ENCODE results near the gene GHRHR.

GHRHR gene

DNA sequence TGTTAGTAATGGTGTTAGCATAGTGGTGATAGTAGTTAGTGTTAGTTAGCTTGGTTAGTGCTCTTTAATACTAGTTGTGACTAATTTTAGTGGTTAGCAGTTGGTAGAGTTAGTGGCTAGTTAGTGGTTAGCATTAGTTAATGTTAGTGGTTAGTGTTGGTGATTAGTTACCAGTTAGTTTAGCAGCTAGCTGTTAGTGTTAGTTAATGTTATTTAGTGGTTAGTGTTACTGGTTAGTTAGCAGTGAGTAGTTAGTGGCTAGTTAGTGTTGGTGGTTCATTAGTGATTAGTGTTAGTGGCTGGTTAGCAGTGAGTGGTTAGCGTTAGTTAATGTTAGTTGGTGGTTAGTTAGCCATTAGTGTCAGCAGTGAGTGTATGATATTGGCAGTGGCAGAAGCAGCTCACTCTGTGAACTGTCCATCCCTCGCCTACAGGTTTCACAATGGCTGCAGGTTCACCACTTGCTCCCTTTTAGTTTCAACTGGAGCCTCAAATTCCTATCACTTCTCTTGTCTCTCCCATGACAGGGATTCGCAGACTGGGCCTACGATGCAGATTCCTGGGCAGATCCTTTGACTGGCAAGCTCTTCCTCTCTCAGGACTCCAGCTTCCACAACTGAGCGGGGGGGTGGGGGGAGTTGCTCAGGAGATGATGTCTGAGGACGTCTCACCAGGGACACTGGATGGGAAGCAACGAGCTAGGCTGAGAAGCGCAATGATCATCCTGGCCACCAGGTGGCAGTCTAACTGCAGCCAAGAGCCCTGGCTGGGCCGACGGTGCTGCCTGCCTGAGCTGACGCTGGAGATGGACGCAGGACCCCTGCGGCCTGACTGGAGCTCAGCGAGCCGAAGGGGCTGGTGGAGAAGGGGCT, 19.5 kb downstream of the GHRHR start:
- no peak overlapping the region for H3K4me3 ChIP-seq (ENCODE audit: low read depth, low read length)
- TF ChIP-seq, protein P1, sequence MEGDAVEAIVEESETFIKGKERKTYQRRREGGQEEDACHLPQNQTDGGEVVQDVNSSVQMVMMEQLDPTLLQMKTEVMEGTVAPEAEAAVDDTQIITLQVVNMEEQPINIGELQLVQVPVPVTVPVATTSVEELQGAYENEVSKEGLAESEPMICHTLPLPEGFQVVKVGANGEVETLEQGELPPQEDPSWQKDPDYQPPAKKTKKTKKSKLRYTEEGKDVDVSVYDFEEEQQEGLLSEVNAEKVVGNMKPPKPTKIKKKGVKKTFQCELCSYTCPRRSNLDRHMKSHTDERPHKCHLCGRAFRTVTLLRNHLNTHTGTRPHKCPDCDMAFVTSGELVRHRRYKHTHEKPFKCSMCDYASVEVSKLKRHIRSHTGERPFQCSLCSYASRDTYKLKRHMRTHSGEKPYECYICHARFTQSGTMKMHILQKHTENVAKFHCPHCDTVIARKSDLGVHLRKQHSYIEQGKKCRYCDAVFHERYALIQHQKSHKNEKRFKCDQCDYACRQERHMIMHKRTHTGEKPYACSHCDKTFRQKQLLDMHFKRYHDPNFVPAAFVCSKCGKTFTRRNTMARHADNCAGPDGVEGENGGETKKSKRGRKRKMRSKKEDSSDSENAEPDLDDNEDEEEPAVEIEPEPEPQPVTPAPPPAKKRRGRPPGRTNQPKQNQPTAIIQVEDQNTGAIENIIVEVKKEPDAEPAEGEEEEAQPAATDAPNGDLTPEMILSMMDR (IDR thresholded peaks at IDR 0.05; ENCODE audit: insufficient read depth, low read depth, low read length, missing control alignments), result peak; percentile 98
- DNase-seq (ENCODE audit: low read depth), result peak; percentile 81

DNA sequence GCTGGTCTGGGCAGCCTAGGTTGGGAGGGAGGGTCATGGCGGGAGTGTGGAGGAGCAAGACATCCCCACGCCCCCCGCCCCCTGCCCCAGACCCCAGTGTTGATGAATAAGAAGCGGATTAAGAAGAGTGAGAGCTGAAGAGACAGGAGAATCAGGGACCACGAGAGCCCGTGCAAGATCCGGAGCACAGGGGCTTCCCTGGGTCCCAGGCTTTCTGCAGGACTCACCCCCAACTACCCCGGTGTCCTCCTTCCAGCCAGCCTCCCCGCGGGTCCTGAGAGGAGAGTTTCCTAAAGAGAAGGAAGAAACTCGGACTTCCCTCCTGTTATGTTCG, 20.1 kb downstream of the GHRHR start:
- no peak overlapping the region for H3K4me3 ChIP-seq (ENCODE audit: low read depth, low read length)
- no peak for DNase-seq (ENCODE audit: low read depth)

DNA sequence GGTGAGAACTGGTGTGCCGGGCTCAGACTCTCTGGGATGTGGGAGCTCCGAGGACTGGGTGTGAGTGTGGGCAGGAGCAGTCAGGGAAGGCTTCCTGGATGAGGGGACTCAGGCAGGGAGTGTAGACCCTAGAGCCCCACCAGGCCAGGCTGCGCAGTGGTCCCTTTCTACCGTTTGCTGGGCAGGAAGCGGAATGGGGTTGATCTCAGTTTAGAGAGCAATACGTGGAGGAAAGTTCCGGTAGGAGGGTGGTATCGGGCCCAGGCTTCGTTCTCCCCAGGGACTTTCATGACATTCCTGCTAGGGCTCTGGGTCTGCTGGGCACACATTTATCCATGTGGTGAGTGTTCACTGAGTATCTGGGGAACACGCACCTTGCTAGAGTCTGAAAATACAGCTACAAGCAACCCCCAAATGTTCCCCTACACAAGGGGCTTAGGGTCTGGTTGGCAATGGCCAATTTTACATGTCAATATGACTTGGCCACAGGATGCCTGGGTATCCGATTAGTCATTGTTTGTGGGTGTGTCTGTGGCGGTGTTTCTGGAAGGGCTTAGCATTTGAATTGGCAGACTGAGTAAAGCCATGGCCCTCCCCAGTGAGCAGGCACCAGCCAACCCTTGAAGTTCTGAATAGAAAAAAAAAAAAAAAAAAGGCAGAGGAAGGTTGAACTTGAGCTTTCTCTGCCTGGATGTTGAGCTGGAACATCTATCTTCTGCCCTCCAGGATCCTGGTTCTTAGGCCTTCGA, 20.8 kb downstream of the GHRHR start:
- TF ChIP-seq, protein P1 (IDR thresholded peaks at IDR 0.05; ENCODE audit: insufficient read depth, low read depth, low read length, missing control alignments), result no peak
- no peak overlapping the region for H3K4me3 ChIP-seq (ENCODE audit: low read depth, low read length)
- no peak for DNase-seq (ENCODE audit: low read depth)

More for the DNA sequence above, 20.1 kb downstream of the GHRHR start:
- TF ChIP-seq, protein P1 (IDR thresholded peaks at IDR 0.05; ENCODE audit: insufficient read depth, low read depth, low read length, missing control alignments), result no peak

DNA sequence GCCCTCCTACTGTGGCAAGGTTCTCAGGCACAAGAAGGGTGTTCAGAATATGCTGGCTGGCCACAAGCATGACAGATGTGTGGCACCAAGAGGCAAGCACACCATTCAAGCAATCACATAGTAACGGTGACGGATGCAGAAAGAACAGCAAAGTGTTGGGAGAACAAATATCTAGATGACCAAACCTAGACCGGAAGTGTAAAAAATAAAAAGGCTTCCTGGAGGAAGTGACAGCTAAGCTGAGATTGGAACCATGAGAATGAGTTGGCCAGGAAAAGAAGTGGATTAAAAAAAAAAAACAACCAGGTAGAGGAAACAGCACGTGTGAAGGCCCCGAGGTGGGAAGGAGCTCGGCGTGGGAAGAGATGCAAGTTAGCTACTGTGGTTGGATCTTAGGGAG, 22.0 kb downstream of the GHRHR start:
- TF ChIP-seq, protein P1 (IDR thresholded peaks at IDR 0.05; ENCODE audit: insufficient read depth, low read depth, low read length, missing control alignments), result no peak
- DNase-seq (ENCODE audit: low read depth), result no peak
- H3K4me3 ChIP-seq (ENCODE audit: low read depth, low read length), result no peak overlapping the region

DNA sequence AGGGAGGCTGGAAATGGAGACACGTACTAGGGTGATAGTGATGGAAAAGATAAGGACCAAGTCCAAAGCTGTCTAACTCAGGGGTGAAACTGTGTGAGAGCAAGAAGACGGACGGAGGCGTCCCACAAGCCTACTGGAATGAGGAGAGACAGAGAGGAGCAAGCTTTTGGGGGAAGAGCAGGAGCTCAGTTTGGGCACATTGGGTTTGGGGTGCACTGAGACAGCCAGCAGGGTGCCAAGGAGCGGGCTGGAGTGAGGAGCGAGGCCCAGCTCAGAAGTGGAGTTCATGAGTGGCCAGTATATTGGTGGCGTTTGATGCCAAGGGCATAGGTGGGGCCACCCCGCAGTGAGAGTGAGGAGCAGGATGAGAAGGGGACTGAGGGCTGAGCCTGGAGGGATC, 22.6 kb downstream of the GHRHR start:
- no peak overlapping the region for H3K4me3 ChIP-seq (ENCODE audit: low read depth, low read length)
- no peak for DNase-seq (ENCODE audit: low read depth)
- TF ChIP-seq, protein P1 (IDR thresholded peaks at IDR 0.05; ENCODE audit: insufficient read depth, low read depth, low read length, missing control alignments), result no peak

DNA sequence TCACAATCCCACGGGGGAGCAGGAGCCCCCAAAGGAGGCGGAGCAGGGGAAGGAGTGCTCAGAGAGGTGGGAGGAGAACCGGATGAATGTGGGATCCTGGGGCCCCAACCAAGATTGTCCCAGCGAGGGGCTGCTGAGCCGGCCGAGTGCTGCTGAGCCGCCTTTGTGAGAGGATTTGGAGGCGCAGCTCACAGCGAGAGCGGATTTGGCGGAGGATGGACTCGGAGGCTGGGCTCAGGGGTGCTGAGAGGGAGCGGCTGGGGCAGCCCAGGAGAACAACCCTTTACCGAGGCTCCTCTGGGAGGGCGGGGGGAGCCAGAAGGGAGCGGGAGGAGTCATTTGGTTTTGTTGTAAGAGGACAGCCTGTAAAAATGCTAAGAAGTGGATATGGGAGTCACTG, 23.0 kb downstream of the GHRHR start:
- no peak overlapping the region for H3K4me3 ChIP-seq (ENCODE audit: low read depth, low read length)
- no peak for DNase-seq (ENCODE audit: low read depth)
- TF ChIP-seq, protein P1 (IDR thresholded peaks at IDR 0.05; ENCODE audit: insufficient read depth, low read depth, low read length, missing control alignments), result no peak
